ENCODE measurements around the gene FILIP1L.

FILIP1L gene

GRCh38 chr3:99881121-99881524, 233.2 kb downstream of the FILIP1L start:
- no peak overlapping the region for H3K9ac ChIP-seq (ENCODE audit: low read depth, low read length, poor library complexity, severe bottlenecking)
- no peak overlapping the region for H3K4me3 ChIP-seq (ENCODE audit: low read length, poor library complexity, severe bottlenecking)
- no peaks in the 10 kb centered on the region for H3K9me3 ChIP-seq (ENCODE audit: insufficient read depth, low read depth, low read length)
- no peaks in the 10 kb centered on the region for H4K20me1 ChIP-seq (ENCODE audit: insufficient read depth, low read length, poor library complexity, severe bottlenecking)
- H3K4me1 ChIP-seq (ENCODE audit: insufficient read depth, low read length, poor library complexity, severe bottlenecking), result peaks cover 16% of the 10 kb centered on the region
- TF ChIP-seq CTCF (conservative IDR thresholded peaks at IDR 0.05; ENCODE audit: low read length), result no peak
- TF ChIP-seq EZH2phosphoT487 (IDR thresholded peaks at IDR 0.05; ENCODE audit: borderline replicate concordance), result no peak
- no peak overlapping the region for H2AFZ ChIP-seq (ENCODE audit: low read length)
- no peaks in the 10 kb centered on the region for H3K36me3 ChIP-seq (ENCODE audit: insufficient read depth, low read length)
- no peaks in the 10 kb centered on the region for H3F3A ChIP-seq (ENCODE audit: low read depth)
- no peak overlapping the region for H3K4me2 ChIP-seq (ENCODE audit: low read depth, low read length, poor library complexity, severe bottlenecking)
- no peaks in the 10 kb centered on the region for H3K27me3 ChIP-seq (ENCODE audit: insufficient read depth, low read length, poor library complexity, severe bottlenecking)
- no peaks in the 10 kb centered on the region for H3K9me2 ChIP-seq (replicated peaks; ENCODE audit: low read depth, low read length)
- no peaks in the 10 kb centered on the region; the same call in 1 of the 2 replicates for H3K79me2 ChIP-seq (ENCODE audit: insufficient read depth, low read length)

GRCh38 chr3:99879275-99879674, 235.0 kb downstream of the FILIP1L start:
- Histone ChIP-seq H4K20me1 (ENCODE audit: insufficient read depth, low read length, poor library complexity, severe bottlenecking) (no peaks in the 10 kb centered on the region), H3K27me3 (ENCODE audit: insufficient read depth, low read length, poor library complexity, severe bottlenecking) (no peaks in the 10 kb centered on the region), H3K9me2 (replicated peaks; ENCODE audit: low read depth, low read length) (no peaks in the 10 kb centered on the region), H3F3A (ENCODE audit: low read depth) (no peaks in the 10 kb centered on the region), H3K36me3 (ENCODE audit: insufficient read depth, low read length) (no peaks in the 10 kb centered on the region), H2AFZ (ENCODE audit: low read length) (no peak overlapping the region), H3K9ac (ENCODE audit: low read depth, low read length, poor library complexity, severe bottlenecking) (no peak overlapping the region), H3K9me3 (ENCODE audit: insufficient read depth, low read depth, low read length) (no peaks in the 10 kb centered on the region), H3K4me2 (ENCODE audit: low read depth, low read length, poor library complexity, severe bottlenecking) (no peak overlapping the region), H3K4me1 (ENCODE audit: insufficient read depth, low read length, poor library complexity, severe bottlenecking) (peaks cover 2% of the 10 kb centered on the region), H3K4me3 (ENCODE audit: low read length, poor library complexity, severe bottlenecking) (no peak overlapping the region), H3K79me2 (ENCODE audit: insufficient read depth, low read length) (no peaks in the 10 kb centered on the region; the same call in 1 of the 2 replicates)
- TF ChIP-seq EZH2phosphoT487 (IDR thresholded peaks at IDR 0.05; ENCODE audit: borderline replicate concordance) (no peak), CTCF (conservative IDR thresholded peaks at IDR 0.05; ENCODE audit: low read length) (no peak)

- no peak overlapping the region for H2AFZ ChIP-seq (ENCODE audit: low read length)
- H3K4me3 ChIP-seq (ENCODE audit: low read length, poor library complexity, severe bottlenecking), result no peak overlapping the region
- no peaks in the 10 kb centered on the region for H3K9me2 ChIP-seq (replicated peaks; ENCODE audit: low read depth, low read length)
- no peak overlapping the region for H3K9ac ChIP-seq (ENCODE audit: low read depth, low read length, poor library complexity, severe bottlenecking)
- H3K4me1 ChIP-seq (ENCODE audit: insufficient read depth, low read length, poor library complexity, severe bottlenecking), result peaks cover 6% of the 10 kb centered on the region
- no peak overlapping the region for H3K4me2 ChIP-seq (ENCODE audit: low read depth, low read length, poor library complexity, severe bottlenecking)
- H3K9me3 ChIP-seq (ENCODE audit: insufficient read depth, low read depth, low read length), result no peaks in the 10 kb centered on the region
- H3K36me3 ChIP-seq (ENCODE audit: insufficient read depth, low read length), result no peaks in the 10 kb centered on the region
- TF ChIP-seq EZH2phosphoT487 (IDR thresholded peaks at IDR 0.05; ENCODE audit: borderline replicate concordance) (no peak), CTCF (conservative IDR thresholded peaks at IDR 0.05; ENCODE audit: low read length) (no peak)
- no peaks in the 10 kb centered on the region; the same call in 1 of the 2 replicates for H3K79me2 ChIP-seq (ENCODE audit: insufficient read depth, low read length)
- no peaks in the 10 kb centered on the region for H4K20me1 ChIP-seq (ENCODE audit: insufficient read depth, low read length, poor library complexity, severe bottlenecking)
- no peaks in the 10 kb centered on the region for H3K27me3 ChIP-seq (ENCODE audit: insufficient read depth, low read length, poor library complexity, severe bottlenecking)
- H3F3A ChIP-seq (ENCODE audit: low read depth), result no peaks in the 10 kb centered on the region
Measured at GRCh38 chr3:99878005-99878404, 236.3 kb downstream of the FILIP1L start.

Data from Loucy (cell line).